Neural cell (in vitro differentiated cells): ENCODE results near the gene NCKAP5. TPM values are rescaled to one million over a fixed set of nuclear protein-coding genes. Genes with fewer than 3 reads are reported as not detected.

Source experiments
- H2AFZ ChIP-seq: fragments of 200-600, 300-800 bp; sonication (generic), shearing (Covaris generic); 2 replicates; pipeline ENCODE4 v1.6.0; 2014; ENCODE audit warnings: low read depth, mild to moderate bottlenecking, antibody characterized with exemption, low read length, moderate library complexity
- H3F3A ChIP-seq: fragments of 200-600 bp; shearing (Covaris generic); 2 replicates; pipeline ENCODE4 v1.6.1; 2016; ENCODE audit warnings: mild to moderate bottlenecking, moderate library complexity, mixed read lengths, antibody characterized with exemption, low read length; ENCODE audit not compliant: insufficient read depth, poor library complexity, severe bottlenecking
- H3K27ac ChIP-seq: fragments of 200-600, 300-800 bp; sonication (generic), shearing (Covaris generic); 2 replicates; pipeline ENCODE4 v1.5.1; 2014; ENCODE audit warnings: mild to moderate bottlenecking, low read length, moderate library complexity
- H3K27me3 ChIP-seq: fragments of 300-800, 200-600 bp; sonication (generic), shearing (Covaris generic); 2 replicates; pipeline ENCODE4 v1.6.0; 2014; ENCODE audit warnings: mild to moderate bottlenecking, low read depth, low read length, moderate library complexity; ENCODE audit not compliant: insufficient read depth
- H3K36me3 ChIP-seq: fragments of 300-800, 200-600 bp; sonication (generic), shearing (Covaris generic); 2 replicates; pipeline ENCODE4 v1.5.1; 2014; ENCODE audit warnings: mild to moderate bottlenecking, antibody characterized with exemption, low read length, moderate library complexity; ENCODE audit not compliant: insufficient read depth
- H3K4me2 ChIP-seq: fragments of 300-800, 200-600 bp; sonication (generic), shearing (Covaris generic); 2 replicates; pipeline ENCODE4 v1.6.0; 2014; ENCODE audit warnings: mild to moderate bottlenecking, low read length
- H3K4me3 ChIP-seq: fragments of 300-800, 200-600 bp; sonication (generic), shearing (Covaris generic); 2 replicates; pipeline ENCODE4 v1.5.1; 2014; ENCODE audit warnings: mild to moderate bottlenecking, low read length, moderate library complexity
- H3K79me2 ChIP-seq: fragments of 200-600 bp; shearing (Covaris generic); replicated peaks from 2 replicates; pipeline ENCODE4 v1.6.0; 2014; ENCODE audit warnings: mild to moderate bottlenecking, low read length, moderate library complexity; ENCODE audit not compliant: insufficient read depth
- H3K9ac ChIP-seq: fragments of 300-800, 200-600 bp; sonication (generic), shearing (Covaris generic); 2 replicates; pipeline ENCODE4 v1.6.1; 2016; ENCODE audit warnings: mild to moderate bottlenecking, low read length, mixed read lengths
- H3K9me2 ChIP-seq: fragments of 200-600 bp; shearing (Covaris generic); 2 replicates; pipeline ENCODE4 v1.6.1; 2016; ENCODE audit warnings: mild to moderate bottlenecking, low read length, mixed read lengths; ENCODE audit not compliant: insufficient read depth
- H3K9me3 ChIP-seq: fragments of 200-600, 300-800 bp; sonication (generic), shearing (Covaris generic); 2 replicates; pipeline ENCODE4 v1.6.1; 2016; ENCODE audit warnings: mild to moderate bottlenecking, mixed run types, low read length, moderate library complexity, mixed read lengths
- H4K20me1 ChIP-seq: fragments of 200-600 bp; shearing (Covaris generic); 2 replicates; pipeline ENCODE4 v1.6.1; 2016; ENCODE audit warnings: mild to moderate bottlenecking, mixed run types; ENCODE audit not compliant: insufficient read depth
- EP300 ChIP-seq: fragments of 450-650 bp; conservative IDR thresholded peaks from 2 replicates; pipeline ENCODE4 v1.6.1; 2014; ENCODE audit warnings: antibody characterized with exemption, mild to moderate bottlenecking, moderate library complexity; ENCODE audit not compliant: poor library complexity, severe bottlenecking
- EZH2 ChIP-seq: fragments of 200-600, 300-800 bp; shearing (Covaris generic), sonication (generic); IDR thresholded peaks from 2 replicates; pipeline ENCODE4 v1.6.1; 2014; ENCODE audit warnings: antibody characterized with exemption, low read length, borderline replicate concordance, mild to moderate bottlenecking; ENCODE audit not compliant: insufficient read depth, poor library complexity, severe bottlenecking
- MXI1 ChIP-seq: fragments of 450-650 bp; conservative IDR thresholded peaks from 2 replicates; pipeline ENCODE4 v1.6.1; 2014; ENCODE audit warnings: antibody characterized with exemption, mild to moderate bottlenecking; ENCODE audit not compliant: poor library complexity, severe bottlenecking
- POLR2AphosphoS5 ChIP-seq: IDR thresholded peaks from 2 replicates; pipeline ENCODE4 v1.6.1; 2012
- RAD21 ChIP-seq: fragments of 450-650 bp; conservative IDR thresholded peaks from 2 replicates; pipeline ENCODE4 v1.6.1; 2014; ENCODE audit warnings: antibody characterized with exemption, mild to moderate bottlenecking, moderate library complexity
- SMC3 ChIP-seq: fragments of 450-650 bp; conservative IDR thresholded peaks from 2 replicates; pipeline ENCODE4 v1.6.1; 2014; ENCODE audit warnings: antibody characterized with exemption, mild to moderate bottlenecking, moderate library complexity; ENCODE audit not compliant: poor library complexity
- TAF1 ChIP-seq: IDR thresholded peaks from 2 replicates; pipeline ENCODE4 v1.6.1; 2012; ENCODE audit warnings: low read depth
- polyA plus RNA-seq: library from polyadenylated mRNA; depleted of rRNA; stranded (reverse); fragments of >200 nt; gene quantifications from 2 replicates; pipeline ENCODE4 v1.2.3, GENCODE V29; 2014
- TF ChIP-seq, protein P1 (sequence below): fragments of 450-650 bp; IDR thresholded peaks from 2 replicates; pipeline ENCODE4 v1.5.1; 2014; ENCODE audit warnings: antibody characterized with exemption, mild to moderate bottlenecking, moderate library complexity; ENCODE audit not compliant: poor library complexity, severe bottlenecking
- TF ChIP-seq, protein P2 (sequence below): IDR thresholded peaks from 2 replicates; pipeline ENCODE4 v1.6.1; 2012; ENCODE audit warnings: borderline replicate concordance

Gene NCKAP5
- polyA plus RNA-seq, 1 donor from 2014 or later, result 2.4 TPM

DNA sequence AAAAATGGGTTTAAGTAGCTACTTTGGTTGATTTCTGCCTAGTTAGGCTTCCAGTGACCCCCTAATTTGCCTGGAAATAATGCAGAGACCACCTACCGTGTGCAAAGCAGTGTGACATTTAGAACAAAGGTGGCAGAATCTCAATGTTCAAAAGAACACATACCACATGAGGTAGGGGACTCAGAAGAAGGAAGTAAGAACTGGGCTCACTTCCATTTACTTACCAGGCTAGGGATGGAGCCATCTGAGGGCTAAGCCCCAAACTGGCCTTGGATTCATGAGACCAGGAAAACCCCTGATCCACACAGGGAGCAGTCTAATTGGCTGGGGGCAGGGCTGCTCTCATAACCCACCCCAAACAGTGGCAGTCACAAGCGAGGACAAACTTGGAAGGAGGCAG lies 190.7 kb downstream of the NCKAP5 start:
- no peak overlapping the region for H2AFZ ChIP-seq
- H3K9me2 ChIP-seq, result no peaks in the 10 kb centered on the region
- H4K20me1 ChIP-seq, result no peaks in the 10 kb centered on the region
- no peak overlapping the region for H3K9ac ChIP-seq
- H3K36me3 ChIP-seq, result no peaks in the 10 kb centered on the region
- H3K27ac ChIP-seq, result no peak overlapping the region
- no peak overlapping the region for H3K4me3 ChIP-seq
- no peak for TF ChIP-seq POLR2AphosphoS5
- no peak for TF ChIP-seq MXI1
- no peak for TF ChIP-seq TAF1
- TF ChIP-seq, protein P1, sequence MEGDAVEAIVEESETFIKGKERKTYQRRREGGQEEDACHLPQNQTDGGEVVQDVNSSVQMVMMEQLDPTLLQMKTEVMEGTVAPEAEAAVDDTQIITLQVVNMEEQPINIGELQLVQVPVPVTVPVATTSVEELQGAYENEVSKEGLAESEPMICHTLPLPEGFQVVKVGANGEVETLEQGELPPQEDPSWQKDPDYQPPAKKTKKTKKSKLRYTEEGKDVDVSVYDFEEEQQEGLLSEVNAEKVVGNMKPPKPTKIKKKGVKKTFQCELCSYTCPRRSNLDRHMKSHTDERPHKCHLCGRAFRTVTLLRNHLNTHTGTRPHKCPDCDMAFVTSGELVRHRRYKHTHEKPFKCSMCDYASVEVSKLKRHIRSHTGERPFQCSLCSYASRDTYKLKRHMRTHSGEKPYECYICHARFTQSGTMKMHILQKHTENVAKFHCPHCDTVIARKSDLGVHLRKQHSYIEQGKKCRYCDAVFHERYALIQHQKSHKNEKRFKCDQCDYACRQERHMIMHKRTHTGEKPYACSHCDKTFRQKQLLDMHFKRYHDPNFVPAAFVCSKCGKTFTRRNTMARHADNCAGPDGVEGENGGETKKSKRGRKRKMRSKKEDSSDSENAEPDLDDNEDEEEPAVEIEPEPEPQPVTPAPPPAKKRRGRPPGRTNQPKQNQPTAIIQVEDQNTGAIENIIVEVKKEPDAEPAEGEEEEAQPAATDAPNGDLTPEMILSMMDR, result no peak
- TF ChIP-seq SMC3, result no peak
- TF ChIP-seq EP300, result no peak
- no peak for TF ChIP-seq RAD21
- no peak for TF ChIP-seq EZH2
- TF ChIP-seq, protein P2, sequence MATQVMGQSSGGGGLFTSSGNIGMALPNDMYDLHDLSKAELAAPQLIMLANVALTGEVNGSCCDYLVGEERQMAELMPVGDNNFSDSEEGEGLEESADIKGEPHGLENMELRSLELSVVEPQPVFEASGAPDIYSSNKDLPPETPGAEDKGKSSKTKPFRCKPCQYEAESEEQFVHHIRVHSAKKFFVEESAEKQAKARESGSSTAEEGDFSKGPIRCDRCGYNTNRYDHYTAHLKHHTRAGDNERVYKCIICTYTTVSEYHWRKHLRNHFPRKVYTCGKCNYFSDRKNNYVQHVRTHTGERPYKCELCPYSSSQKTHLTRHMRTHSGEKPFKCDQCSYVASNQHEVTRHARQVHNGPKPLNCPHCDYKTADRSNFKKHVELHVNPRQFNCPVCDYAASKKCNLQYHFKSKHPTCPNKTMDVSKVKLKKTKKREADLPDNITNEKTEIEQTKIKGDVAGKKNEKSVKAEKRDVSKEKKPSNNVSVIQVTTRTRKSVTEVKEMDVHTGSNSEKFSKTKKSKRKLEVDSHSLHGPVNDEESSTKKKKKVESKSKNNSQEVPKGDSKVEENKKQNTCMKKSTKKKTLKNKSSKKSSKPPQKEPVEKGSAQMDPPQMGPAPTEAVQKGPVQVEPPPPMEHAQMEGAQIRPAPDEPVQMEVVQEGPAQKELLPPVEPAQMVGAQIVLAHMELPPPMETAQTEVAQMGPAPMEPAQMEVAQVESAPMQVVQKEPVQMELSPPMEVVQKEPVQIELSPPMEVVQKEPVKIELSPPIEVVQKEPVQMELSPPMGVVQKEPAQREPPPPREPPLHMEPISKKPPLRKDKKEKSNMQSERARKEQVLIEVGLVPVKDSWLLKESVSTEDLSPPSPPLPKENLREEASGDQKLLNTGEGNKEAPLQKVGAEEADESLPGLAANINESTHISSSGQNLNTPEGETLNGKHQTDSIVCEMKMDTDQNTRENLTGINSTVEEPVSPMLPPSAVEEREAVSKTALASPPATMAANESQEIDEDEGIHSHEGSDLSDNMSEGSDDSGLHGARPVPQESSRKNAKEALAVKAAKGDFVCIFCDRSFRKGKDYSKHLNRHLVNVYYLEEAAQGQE, result no peak
- H3K4me2 ChIP-seq, result no peak overlapping the region
- no peaks in the 10 kb centered on the region for H3F3A ChIP-seq
- no peaks in the 10 kb centered on the region for H3K79me2 ChIP-seq
- H3K9me3 ChIP-seq, result no peaks in the 10 kb centered on the region
- no peaks in the 10 kb centered on the region for H3K27me3 ChIP-seq

- Histone ChIP-seq H3K9ac (no peak overlapping the region), H3K36me3 (no peaks in the 10 kb centered on the region), H3K9me2 (no peaks in the 10 kb centered on the region), H3F3A (no peaks in the 10 kb centered on the region), H3K4me3 (no peak overlapping the region), H3K27ac (no peak overlapping the region), H3K27me3 (no peaks in the 10 kb centered on the region), H2AFZ (no peak overlapping the region), H3K9me3 (no peaks in the 10 kb centered on the region), H3K79me2 (no peaks in the 10 kb centered on the region), H4K20me1 (no peaks in the 10 kb centered on the region), H3K4me2 (no peak overlapping the region)
- TF ChIP-seq EP300, result no peak
- TF ChIP-seq EZH2, result no peak
- TF ChIP-seq POLR2AphosphoS5, result no peak
- no peak for TF ChIP-seq MXI1
- TF ChIP-seq, protein P2, result no peak
- TF ChIP-seq, protein P1, result no peak
- TF ChIP-seq TAF1, result no peak
Measured at GRCh38 chr2:133377021-133377481, 191.2 kb downstream of the NCKAP5 start.
